HEK293T (cell line): ENCODE measurements around the gene CCNK.

Source experiments
- BHLHE40 ChIP-seq: fragments of 450-650 bp; IDR thresholded peaks from 2 replicates; pipeline ENCODE4 v1.6.1; 2016; ENCODE audit warnings: mild to moderate bottlenecking, moderate library complexity, borderline replicate concordance
- CTBP1 ChIP-seq: fragments of 450-650 bp; IDR thresholded peaks from 2 replicates; pipeline ENCODE4 v1.6.1; 2016; ENCODE audit warnings: borderline replicate concordance
- FOXA1 ChIP-seq: fragments of 450-650 bp; IDR thresholded peaks from 2 replicates; pipeline ENCODE4 v1.6.1; 2016; ENCODE audit warnings: mild to moderate bottlenecking
- FOXM1 ChIP-seq: fragments of 450-650 bp; IDR thresholded peaks from 2 replicates; pipeline ENCODE4 v1.6.1; 2017; ENCODE audit warnings: mild to moderate bottlenecking, borderline replicate concordance
- L3MBTL2 ChIP-seq: fragments of 450-650 bp; conservative IDR thresholded peaks from 2 replicates; pipeline ENCODE4 v1.6.1; 2016; ENCODE audit warnings: mild to moderate bottlenecking
- PKNOX1 ChIP-seq: fragments of 450-650 bp; IDR thresholded peaks from 2 replicates; pipeline ENCODE4 v1.6.1; 2016

GRCh38 chr14:99552572-99553216 is 71.5 kb downstream of the CCNK start:
- TF ChIP-seq BHLHE40 (no peak), FOXA1 (no peak), L3MBTL2 (no peak), CTBP1 (no peak), PKNOX1 (no peak), FOXM1 (no peak)
